SK-N-SH treated with all-trans-retinoic acid at 6 μM for 48 hours (cell line): ENCODE results near the gene HAPLN2.

Experiments used
- ATAC-seq: fragments of 200-7000 bp; cut with Tn5 transposase; 3 replicates; pipeline ENCODE4 v1.9.1; 2020; ENCODE audit warnings: mild to moderate bottlenecking, moderate library complexity
- ARNTL ChIP-seq: fragments of 450-650 bp; formaldehyde crosslinking; IDR thresholded peaks from 2 replicates; pipeline ENCODE4 v1.5.0; 2020; ENCODE audit warnings: low read depth, mild to moderate bottlenecking, moderate library complexity, borderline replicate concordance
- BACH2 ChIP-seq: fragments of 250-450 bp; sonication (Bioruptor Pico); IDR thresholded peaks from 2 replicates; pipeline ENCODE4 v1.9.0; 2021; ENCODE audit warnings: mild to moderate bottlenecking, borderline replicate concordance
- CSDC2 ChIP-seq: fragments of 250-450 bp; sonication (Bioruptor Pico); IDR thresholded peaks from 2 replicates; pipeline ENCODE4 v1.5.0; 2020; ENCODE audit warnings: mild to moderate bottlenecking, moderate library complexity
- ESRRG ChIP-seq: fragments of 250-450 bp; sonication (Bioruptor Pico); IDR thresholded peaks from 2 replicates; pipeline ENCODE4 v1.6.1; 2021; ENCODE audit warnings: mild to moderate bottlenecking
- GLIS3 ChIP-seq: fragments of 250-450 bp; sonication (Bioruptor Pico); IDR thresholded peaks from 2 replicates; pipeline ENCODE4 v1.5.0; 2020; ENCODE audit warnings: mild to moderate bottlenecking, moderate library complexity
- OSR1 ChIP-seq: fragments of 250-450 bp; sonication (Bioruptor Pico); IDR thresholded peaks from 2 replicates; pipeline ENCODE4 v1.8.0; 2022; ENCODE audit warnings: moderate library complexity, mild to moderate bottlenecking, inconsistent platforms
- PATZ1 ChIP-seq: fragments of 250-450 bp; sonication (Bioruptor Pico); IDR thresholded peaks from 2 replicates; pipeline ENCODE4 v1.8.0; 2020; ENCODE audit warnings: mild to moderate bottlenecking, moderate library complexity, borderline replicate concordance
- PPARA ChIP-seq: fragments of 250-450 bp; sonication (Bioruptor Pico); IDR thresholded peaks from 2 replicates; pipeline ENCODE4 v1.5.0; 2020; ENCODE audit warnings: mild to moderate bottlenecking, borderline replicate concordance
- RARB ChIP-seq: fragments of 250-450 bp; sonication (Bioruptor Pico); IDR thresholded peaks from 2 replicates; pipeline ENCODE4 v1.8.0; 2021; ENCODE audit warnings: mild to moderate bottlenecking, moderate library complexity
- SNAI2 ChIP-seq: fragments of 250-450 bp; sonication (Bioruptor Pico); IDR thresholded peaks from 2 replicates; pipeline ENCODE4 v1.5.0; 2020; ENCODE audit warnings: mild to moderate bottlenecking, moderate library complexity
- TCF4 ChIP-seq: fragments of 250-450 bp; sonication (Bioruptor Pico); IDR thresholded peaks from 2 replicates; pipeline ENCODE4 v1.8.0; 2021; ENCODE audit warnings: mild to moderate bottlenecking, moderate library complexity, borderline replicate concordance
- TOX ChIP-seq: fragments of 250-450 bp; sonication (Bioruptor Pico); IDR thresholded peaks from 2 replicates; pipeline ENCODE4 v1.8.0; 2021; ENCODE audit warnings: mild to moderate bottlenecking, moderate library complexity, borderline replicate concordance
- ZC3H10 ChIP-seq: fragments of 250-450 bp; sonication (Bioruptor Pico); IDR thresholded peaks from 2 replicates; pipeline ENCODE4 v1.5.1; 2021; ENCODE audit warnings: mild to moderate bottlenecking, moderate library complexity
- ZFP3 ChIP-seq: fragments of 250-450 bp; sonication (Bioruptor Pico); IDR thresholded peaks from 2 replicates; pipeline ENCODE4 v1.5.0; 2020; ENCODE audit warnings: mild to moderate bottlenecking, moderate library complexity
- TF ChIP-seq, protein P1 (sequence below): fragments of 250-450 bp; sonication (Bioruptor Pico); IDR thresholded peaks from 2 replicates; pipeline ENCODE4 v1.5.1; 2021; ENCODE audit warnings: mild to moderate bottlenecking, moderate library complexity
- TF ChIP-seq, protein P2 (sequence below): fragments of 250-450 bp; sonication (Bioruptor Pico); IDR thresholded peaks from 2 replicates; pipeline ENCODE4 v1.8.0; 2021; ENCODE audit warnings: low read depth, mild to moderate bottlenecking, moderate library complexity, borderline replicate concordance
- TF ChIP-seq, protein P3 (sequence below): fragments of 250-450 bp; sonication (Bioruptor Pico); IDR thresholded peaks from 2 replicates; pipeline ENCODE4 v1.5.0; 2020; ENCODE audit warnings: mild to moderate bottlenecking, moderate library complexity

The HAPLN2 gene

GRCh38 chr1:156612666-156613065, 6.5 kb upstream of the HAPLN2 start:
- no peak for TF ChIP-seq ESRRG
- TF ChIP-seq ZC3H10 (CRISPR knock-in tag), result no peak
- no peak for TF ChIP-seq PATZ1 (CRISPR knock-in tag)
- TF ChIP-seq, protein P1, sequence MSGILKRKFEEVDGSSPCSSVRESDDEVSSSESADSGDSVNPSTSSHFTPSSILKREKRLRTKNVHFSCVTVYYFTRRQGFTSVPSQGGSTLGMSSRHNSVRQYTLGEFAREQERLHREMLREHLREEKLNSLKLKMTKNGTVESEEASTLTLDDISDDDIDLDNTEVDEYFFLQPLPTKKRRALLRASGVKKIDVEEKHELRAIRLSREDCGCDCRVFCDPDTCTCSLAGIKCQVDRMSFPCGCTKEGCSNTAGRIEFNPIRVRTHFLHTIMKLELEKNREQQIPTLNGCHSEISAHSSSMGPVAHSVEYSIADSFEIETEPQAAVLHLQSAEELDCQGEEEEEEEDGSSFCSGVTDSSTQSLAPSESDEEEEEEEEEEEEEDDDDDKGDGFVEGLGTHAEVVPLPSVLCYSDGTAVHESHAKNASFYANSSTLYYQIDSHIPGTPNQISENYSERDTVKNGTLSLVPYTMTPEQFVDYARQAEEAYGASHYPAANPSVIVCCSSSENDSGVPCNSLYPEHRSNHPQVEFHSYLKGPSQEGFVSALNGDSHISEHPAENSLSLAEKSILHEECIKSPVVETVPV (CRISPR knock-in tag), result no peak
- TF ChIP-seq PPARA (CRISPR knock-in tag), result no peak
- TF ChIP-seq TCF4, result no peak
- TF ChIP-seq CSDC2, result no peak
- no peak for ATAC-seq

DNA sequence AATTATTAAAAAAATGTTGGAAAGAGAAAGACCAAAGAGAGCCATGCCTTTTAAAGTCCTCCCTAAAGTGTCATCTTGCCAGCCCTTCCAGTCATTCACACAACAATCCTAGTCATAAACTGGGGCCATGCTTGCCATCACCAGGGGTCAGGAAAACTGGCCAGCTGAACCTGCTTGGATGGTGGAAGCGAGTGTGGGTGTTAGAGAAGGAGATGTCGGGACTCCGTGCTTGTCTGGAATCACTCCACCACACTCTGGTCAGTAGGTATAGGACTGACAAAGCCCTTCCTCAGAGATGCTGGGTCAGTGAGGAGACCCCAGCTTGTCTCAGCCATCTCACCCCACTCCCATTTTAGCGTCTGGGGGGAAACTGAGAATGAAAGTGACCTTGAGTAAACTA, 3.3 kb upstream of the HAPLN2 start:
- ATAC-seq, result peak; percentile 68
- TF ChIP-seq, protein P1 (CRISPR knock-in tag), result no peak
- TF ChIP-seq PPARA (CRISPR knock-in tag) (no peak), OSR1 (no peak), PATZ1 (CRISPR knock-in tag) (no peak), TOX (CRISPR knock-in tag) (no peak), BACH2 (CRISPR knock-in tag) (no peak), SNAI2 (CRISPR knock-in tag) (no peak)
- TF ChIP-seq, protein P2, sequence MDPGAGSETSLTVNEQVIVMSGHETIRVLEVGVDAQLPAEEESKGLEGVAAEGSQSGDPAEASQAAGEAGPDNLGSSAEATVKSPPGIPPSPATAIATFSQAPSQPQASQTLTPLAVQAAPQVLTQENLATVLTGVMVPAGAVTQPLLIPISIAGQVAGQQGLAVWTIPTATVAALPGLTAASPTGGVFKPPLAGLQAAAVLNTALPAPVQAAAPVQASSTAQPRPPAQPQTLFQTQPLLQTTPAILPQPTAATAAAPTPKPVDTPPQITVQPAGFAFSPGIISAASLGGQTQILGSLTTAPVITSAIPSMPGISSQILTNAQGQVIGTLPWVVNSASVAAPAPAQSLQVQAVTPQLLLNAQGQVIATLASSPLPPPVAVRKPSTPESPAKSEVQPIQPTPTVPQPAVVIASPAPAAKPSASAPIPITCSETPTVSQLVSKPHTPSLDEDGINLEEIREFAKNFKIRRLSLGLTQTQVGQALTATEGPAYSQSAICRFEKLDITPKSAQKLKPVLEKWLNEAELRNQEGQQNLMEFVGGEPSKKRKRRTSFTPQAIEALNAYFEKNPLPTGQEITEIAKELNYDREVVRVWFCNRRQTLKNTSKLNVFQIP, result no peak
- TF ChIP-seq, protein P3, sequence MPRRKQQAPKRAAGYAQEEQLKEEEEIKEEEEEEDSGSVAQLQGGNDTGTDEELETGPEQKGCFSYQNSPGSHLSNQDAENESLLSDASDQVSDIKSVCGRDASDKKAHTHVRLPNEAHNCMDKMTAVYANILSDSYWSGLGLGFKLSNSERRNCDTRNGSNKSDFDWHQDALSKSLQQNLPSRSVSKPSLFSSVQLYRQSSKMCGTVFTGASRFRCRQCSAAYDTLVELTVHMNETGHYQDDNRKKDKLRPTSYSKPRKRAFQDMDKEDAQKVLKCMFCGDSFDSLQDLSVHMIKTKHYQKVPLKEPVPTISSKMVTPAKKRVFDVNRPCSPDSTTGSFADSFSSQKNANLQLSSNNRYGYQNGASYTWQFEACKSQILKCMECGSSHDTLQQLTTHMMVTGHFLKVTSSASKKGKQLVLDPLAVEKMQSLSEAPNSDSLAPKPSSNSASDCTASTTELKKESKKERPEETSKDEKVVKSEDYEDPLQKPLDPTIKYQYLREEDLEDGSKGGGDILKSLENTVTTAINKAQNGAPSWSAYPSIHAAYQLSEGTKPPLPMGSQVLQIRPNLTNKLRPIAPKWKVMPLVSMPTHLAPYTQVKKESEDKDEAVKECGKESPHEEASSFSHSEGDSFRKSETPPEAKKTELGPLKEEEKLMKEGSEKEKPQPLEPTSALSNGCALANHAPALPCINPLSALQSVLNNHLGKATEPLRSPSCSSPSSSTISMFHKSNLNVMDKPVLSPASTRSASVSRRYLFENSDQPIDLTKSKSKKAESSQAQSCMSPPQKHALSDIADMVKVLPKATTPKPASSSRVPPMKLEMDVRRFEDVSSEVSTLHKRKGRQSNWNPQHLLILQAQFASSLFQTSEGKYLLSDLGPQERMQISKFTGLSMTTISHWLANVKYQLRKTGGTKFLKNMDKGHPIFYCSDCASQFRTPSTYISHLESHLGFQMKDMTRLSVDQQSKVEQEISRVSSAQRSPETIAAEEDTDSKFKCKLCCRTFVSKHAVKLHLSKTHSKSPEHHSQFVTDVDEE (CRISPR knock-in tag), result no peak

DNA sequence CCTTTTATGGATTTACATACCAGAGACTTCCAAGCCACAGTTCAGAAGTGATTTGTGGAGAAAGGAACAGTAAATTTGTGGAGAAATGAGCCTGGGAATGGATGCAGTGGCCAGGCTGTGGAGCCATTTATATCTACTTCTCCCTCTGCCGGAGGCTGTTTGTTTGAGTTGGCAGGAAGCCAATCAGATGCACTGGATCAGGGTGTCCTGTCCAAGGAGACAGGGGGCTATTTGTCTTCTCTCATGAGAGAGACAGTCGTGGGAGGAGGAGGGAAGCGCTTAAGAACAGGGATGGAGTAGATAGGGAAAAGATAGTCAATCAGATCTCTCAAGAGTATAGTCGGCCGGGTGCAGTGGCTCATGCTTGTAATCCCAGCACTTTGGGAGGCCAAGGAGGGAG, 2.8 kb upstream of the HAPLN2 start:
- ATAC-seq, result peak; percentile 86
- TF ChIP-seq, protein P2, result no peak
- no peak for TF ChIP-seq GLIS3 (CRISPR knock-in tag)
- no peak for TF ChIP-seq CSDC2
- TF ChIP-seq ZFP3 (CRISPR knock-in tag), result no peak; the same call in 1 of the 2 replicates
- TF ChIP-seq, protein P3 (CRISPR knock-in tag), result peak; percentile 93
- no peak for TF ChIP-seq ARNTL (CRISPR knock-in tag)
- TF ChIP-seq SNAI2 (CRISPR knock-in tag), result no peak
- TF ChIP-seq RARB (CRISPR knock-in tag), result 0 out of 2 replicates have a peak, but pooled peaks have one; percentile 32
- TF ChIP-seq, all 23 proteins: peak for 2
